ENCODE results near the gene DPY19L1. TPM values are rescaled to one million over a fixed set of nuclear protein-coding genes. Genes with fewer than 3 reads are reported as not detected.
"Not testable (repeated sequence)": the region's sequence is repeated elsewhere in the genome, so short reads cannot be mapped to it uniquely, and the experiment has no call there.

The DPY19L1 gene
- polyA plus RNA-seq (2014; cell fraction: cytosol; rRNA removed): 20.0 and 20.2 TPM in 2 replicates
- 11.9 and 14.2 TPM in 2 replicates for polyA plus RNA-seq (2014; cell fraction: nucleus; rRNA removed)

- DNase-seq (ENCODE audit: low spot score): no peak
Measured at GRCh38 chr7:35037211-35037525, at the start of gene DPY19L1. Gene DPY19L1 (minus strand): TSS chr7:35037485. CDS start chr7:35037394, 91 bp downstream.

DNA sequence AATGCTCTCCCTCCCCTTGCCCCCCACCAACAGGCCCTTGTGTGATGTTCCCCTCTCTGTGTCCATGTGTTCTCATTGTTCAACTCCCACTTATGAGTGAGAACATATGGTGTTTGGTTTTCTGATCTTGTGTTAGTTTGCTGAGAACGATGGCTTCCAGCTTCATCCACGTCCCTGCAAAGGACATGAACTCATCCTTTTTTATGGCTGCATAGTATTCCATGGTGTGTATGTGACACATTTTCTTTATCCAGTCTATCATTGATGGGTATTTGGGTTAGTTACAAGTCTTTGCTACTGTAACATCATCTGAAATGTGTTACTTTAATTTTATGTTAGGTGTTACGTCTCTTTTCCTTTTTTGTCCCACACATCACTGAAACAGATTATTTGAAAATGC, 42.2 kb upstream of the DPY19L1 start:
- not testable (repeated sequence) for DNase-seq (ENCODE audit: low spot score)

GRCh38 chr7:35074008-35074407, 36.7 kb upstream of the DPY19L1 start:
- DNase-seq (ENCODE audit: low spot score): not testable (repeated sequence)

GRCh38 chr7:35072950-35073827, 35.9 kb upstream of the DPY19L1 start:
- peak; percentile 60 for DNase-seq (ENCODE audit: low spot score)

- not testable (repeated sequence) for DNase-seq (ENCODE audit: low spot score)
Measured at GRCh38 chr7:35069084-35069483, 31.8 kb upstream of the DPY19L1 start.

DNA sequence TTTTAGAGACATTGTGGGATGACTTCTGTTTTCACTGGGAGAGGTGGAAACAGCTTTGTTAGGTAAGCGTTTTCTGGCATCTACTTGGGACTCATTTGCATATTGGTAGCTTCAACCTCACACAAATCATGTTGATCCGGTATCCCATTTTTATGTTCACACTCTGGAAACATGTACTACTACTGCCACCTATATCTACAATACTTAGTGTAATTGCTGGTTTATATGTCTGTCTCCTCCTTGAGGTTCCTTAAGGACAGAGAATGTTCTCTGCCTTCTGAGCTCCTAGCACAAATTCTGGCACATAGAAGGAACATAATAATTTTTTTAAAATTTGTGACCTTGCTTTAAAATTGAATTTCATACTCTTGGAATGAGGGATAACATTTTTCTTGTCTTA, 28.1 kb upstream of the DPY19L1 start:
- DNase-seq (ENCODE audit: low spot score): not testable (repeated sequence)

DNA sequence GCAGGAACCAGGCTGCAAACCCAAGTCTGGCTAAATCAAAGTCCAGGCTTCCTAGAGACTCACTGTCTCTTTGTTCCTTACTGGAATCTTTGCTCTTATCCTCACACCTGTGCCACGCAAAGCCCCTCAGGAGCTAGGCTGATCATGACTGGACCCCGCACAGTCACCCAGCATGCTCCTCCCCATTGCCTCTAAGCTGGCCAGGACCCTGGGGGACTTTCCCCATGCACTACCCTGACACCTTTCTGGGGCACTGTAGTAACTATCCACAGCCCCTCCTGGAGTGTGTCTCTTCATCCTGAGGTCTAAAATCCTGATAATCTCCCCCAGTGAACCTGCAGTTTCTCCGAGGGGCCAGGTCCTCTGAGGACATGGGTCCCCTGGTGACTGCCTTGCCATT, 21.3 kb upstream of the DPY19L1 start:
- not testable (repeated sequence) for DNase-seq (ENCODE audit: low spot score)

GRCh38 chr7:35057505-35058451, 20.5 kb upstream of the DPY19L1 start:
- not testable (repeated sequence) for DNase-seq (ENCODE audit: low spot score)

- not testable (repeated sequence) for DNase-seq (ENCODE audit: low spot score)
Measured at GRCh38 chr7:35055733-35056132, 18.4 kb upstream of the DPY19L1 start.

- not testable (repeated sequence) for DNase-seq (ENCODE audit: low spot score)
Measured at GRCh38 chr7:35053488-35054175, 16.3 kb upstream of the DPY19L1 start.

GRCh38 chr7:35048390-35048789, 11.1 kb upstream of the DPY19L1 start:
- not testable (repeated sequence) for DNase-seq (ENCODE audit: low spot score)

DNA sequence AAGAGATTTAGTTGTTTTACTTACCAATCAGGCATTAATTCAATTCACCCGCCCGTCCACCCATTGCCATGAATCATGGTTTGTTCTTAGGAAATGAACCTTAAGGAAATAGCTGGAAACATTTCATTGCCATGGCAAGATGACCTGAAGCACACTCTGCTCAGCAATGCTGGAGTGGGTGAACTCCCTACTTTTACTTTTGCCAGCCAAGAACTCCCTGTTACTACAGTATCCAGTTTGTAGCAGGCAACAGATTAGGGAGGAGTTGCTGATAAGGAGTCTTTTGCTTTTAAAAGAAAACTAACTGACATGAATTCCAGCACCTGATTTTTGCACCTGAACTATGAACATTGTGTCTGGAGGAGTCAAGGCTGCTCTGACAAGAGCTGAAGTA, 10.6 kb upstream of the DPY19L1 start:
- not testable (repeated sequence) for DNase-seq (ENCODE audit: low spot score)

GRCh38 chr7:35047263-35047911, 10.1 kb upstream of the DPY19L1 start:
- DNase-seq (ENCODE audit: low spot score): not testable (repeated sequence)

DNA sequence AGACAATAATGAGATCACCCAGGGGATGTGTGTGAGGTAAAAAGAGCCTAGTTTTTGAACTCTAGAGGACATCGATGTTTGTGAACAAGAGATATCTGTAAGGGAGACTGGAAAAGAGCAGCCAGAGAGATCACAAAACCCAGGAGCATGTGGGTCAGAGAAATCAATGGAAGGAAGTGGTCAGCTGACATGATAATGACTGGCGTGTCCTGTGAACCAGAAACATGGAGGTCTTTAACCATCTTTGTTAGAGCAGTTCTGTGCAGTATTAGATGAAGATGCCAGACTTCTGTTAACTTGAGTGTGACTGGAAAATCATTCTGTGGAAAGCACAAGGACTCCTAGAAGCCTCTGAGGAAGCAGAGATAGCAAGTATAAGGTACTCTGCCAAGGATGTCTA, 6.0 kb upstream of the DPY19L1 start:
- DNase-seq (ENCODE audit: low spot score): not testable (repeated sequence)

- no peak for DNase-seq (ENCODE audit: low spot score)
Measured at GRCh38 chr7:35040906-35041305, 3.6 kb upstream of the DPY19L1 start.

GRCh38 chr7:35039343-35039742, 2.1 kb upstream of the DPY19L1 start:
- DNase-seq (ENCODE audit: low spot score): no peak

GRCh38 chr7:35038354-35038753, 1.1 kb upstream of the DPY19L1 start:
- DNase-seq (ENCODE audit: low spot score): no peak

GRCh38 chr7:35037526-35038341, 449 bp upstream of the DPY19L1 start:
- peak; percentile 90 for DNase-seq (ENCODE audit: low spot score)

GRCh38 chr7:35036361-35037171, 719 bp downstream of the DPY19L1 start:
- peak; percentile 72 for DNase-seq (ENCODE audit: low spot score)
